GM23338 (cell line): ENCODE data around the gene AURKAIP1. TPM values are rescaled to one million over a fixed set of nuclear protein-coding genes. Genes with fewer than 3 reads are reported as not detected.
A peak's percentile ranks its signal among the peaks of the same experiment; 100 is the strongest.

Experiments
- ATAC-seq: fragments of 200-7000 bp; cut with Tn5 transposase; 3 replicates; pipeline ENCODE4 v1.9.1; 2020
- DNase-seq: peaks from one replicate; pipeline ENCODE4 v3.0.0-alpha.2; 2015; ENCODE audit warnings: low spot score
- H2AFZ ChIP-seq: fragments of 200-600 bp; sonication (generic); 2 replicates; pipeline ENCODE4 v1.8.0; 2016; ENCODE audit warnings: antibody characterized with exemption, mild to moderate bottlenecking, moderate library complexity
- H3F3A ChIP-seq: fragments of 200-600 bp; sonication (generic); replicated peaks from 2 replicates; pipeline ENCODE4 v1.8.0; 2017; ENCODE audit warnings: antibody characterized with exemption, mixed run types, low read depth
- H3K27ac ChIP-seq: fragments of 200-600 bp; sonication (generic); 2 replicates; pipeline ENCODE4 v1.6.1; 2016; ENCODE audit warnings: low read depth
- H3K27me3 ChIP-seq: fragments of 200-600 bp; sonication (generic); 2 replicates; pipeline ENCODE4 v1.8.0; 2016; ENCODE audit warnings: mild to moderate bottlenecking, mixed run types, moderate library complexity; ENCODE audit not compliant: insufficient read depth
- H3K36me3 ChIP-seq: fragments of 200-600 bp; sonication (generic); 2 replicates; pipeline ENCODE4 v1.8.0; 2016; ENCODE audit warnings: mild to moderate bottlenecking; ENCODE audit not compliant: insufficient read depth
- H3K4me1 ChIP-seq: fragments of 200-600 bp; sonication (generic); 2 replicates; pipeline ENCODE4 v1.8.0; 2016; ENCODE audit warnings: mild to moderate bottlenecking, moderate library complexity; ENCODE audit not compliant: insufficient read depth
- H3K4me2 ChIP-seq: fragments of 200-600 bp; sonication (generic); 2 replicates; pipeline ENCODE4 v1.7.1; 2017; ENCODE audit warnings: mixed run types
- H3K4me3 ChIP-seq: fragments of 200-600 bp; sonication (generic); 2 replicates; pipeline ENCODE4 v1.6.1; 2016; ENCODE audit warnings: mixed run types
- H3K79me2 ChIP-seq: fragments of 200-600 bp; sonication (generic); replicated peaks from 2 replicates; pipeline ENCODE4 v1.8.0; 2017; ENCODE audit warnings: mild to moderate bottlenecking; ENCODE audit not compliant: insufficient read depth
- H3K9me2 ChIP-seq: fragments of 200-600 bp; sonication (generic); 2 replicates; pipeline ENCODE4 v1.8.0; 2017; ENCODE audit not compliant: insufficient read depth
- H4K20me1 ChIP-seq: fragments of 200-600 bp; sonication (generic); replicated peaks from 2 replicates; pipeline ENCODE4 v1.8.0; 2017; ENCODE audit warnings: mild to moderate bottlenecking; ENCODE audit not compliant: insufficient read depth
- H3K27ac Mint-ChIP-seq: 2 replicates; pipeline ENCODE4 v1.8.0; 2020; ENCODE audit warnings: inconsistent platforms, mild to moderate bottlenecking, moderate library complexity, mixed read lengths
- H3K27me3 Mint-ChIP-seq: 3 replicates; pipeline ENCODE4 v1.8.0; 2022; ENCODE audit warnings: low read depth, mild to moderate bottlenecking, moderate library complexity, mixed read lengths, inconsistent platforms; ENCODE audit not compliant: insufficient read depth, poor library complexity
- H3K36me3 Mint-ChIP-seq: 3 replicates; pipeline ENCODE4 v1.8.0; 2021; ENCODE audit warnings: low read depth, mild to moderate bottlenecking, inconsistent platforms, moderate library complexity, mixed read lengths
- H3K4me1 Mint-ChIP-seq: 3 replicates; pipeline ENCODE4 v1.8.0; 2020; ENCODE audit warnings: mild to moderate bottlenecking, inconsistent platforms, mixed read lengths
- H3K4me3 Mint-ChIP-seq: 3 replicates; pipeline ENCODE4 v1.8.0; 2021; ENCODE audit warnings: moderate library complexity, mild to moderate bottlenecking, inconsistent platforms, mixed read lengths
- H3K9me3 Mint-ChIP-seq: 3 replicates; pipeline ENCODE4 v1.8.0; 2020; ENCODE audit warnings: moderate library complexity, mild to moderate bottlenecking, inconsistent platforms, mixed read lengths
- CREB1 ChIP-seq: fragments of 250-450 bp; sonication (Bioruptor Pico); IDR thresholded peaks from 2 replicates; pipeline ENCODE4 v1.5.0; 2020; ENCODE audit warnings: low read depth, mild to moderate bottlenecking, moderate library complexity
- ETS1 ChIP-seq: IDR thresholded peaks from 2 replicates; pipeline ENCODE4 v1.6.1; 2016; ENCODE audit warnings: antibody characterized with exemption
- EZH2phosphoT487 ChIP-seq: fragments of 200-600 bp; sonication (generic); IDR thresholded peaks from one replicate; pipeline ENCODE4 v1.8.1; 2018; ENCODE audit warnings: antibody characterized with exemption; ENCODE audit not compliant: unreplicated experiment
- JUNB ChIP-seq: IDR thresholded peaks from one replicate; pipeline ENCODE4 v1.6.1; 2016; ENCODE audit warnings: antibody characterized with exemption; ENCODE audit not compliant: unreplicated experiment
- POLR2AphosphoS5 ChIP-seq: IDR thresholded peaks from 2 replicates; pipeline ENCODE4 v1.6.1; 2016; ENCODE audit warnings: antibody characterized with exemption, low read depth
- REST ChIP-seq: IDR thresholded peaks from one replicate; pipeline ENCODE4 v1.6.1; 2018; ENCODE audit warnings: antibody characterized with exemption; ENCODE audit not compliant: unreplicated experiment
- ZNF114 ChIP-seq: fragments of 250-450 bp; sonication (Bioruptor Pico); IDR thresholded peaks from 2 replicates; pipeline ENCODE4 v1.5.0; 2020; ENCODE audit warnings: mild to moderate bottlenecking, moderate library complexity
- ZNF462 ChIP-seq: fragments of 250-450 bp; sonication (Bioruptor Pico); IDR thresholded peaks from 2 replicates; pipeline ENCODE4 v1.5.0; 2020; ENCODE audit warnings: mild to moderate bottlenecking, moderate library complexity
- polyA plus RNA-seq: library from polyadenylated mRNA; unstranded; fragments of >200 nt; fragmentation: Nextera tagmentation; extraction: Ambion mirVana; gene quantifications from 2 replicates; pipeline ENCODE4 v1.2.1, GENCODE V29; 2016
- total RNA-seq: library from RNA; depleted of rRNA; stranded (reverse); fragments of >200 nt; shearing (Covaris generic); gene quantifications from 2 replicates; pipeline ENCODE4 v1.2.3, GENCODE V29; 2014

AURKAIP1 gene
- total and polyA plus RNA-seq, 2 experiments from 2014 or later, result 167 to 355 TPM

- no peaks in the 10 kb centered on the region for H3K36me3 ChIP-seq
- no peak for TF ChIP-seq ETS1
- TF ChIP-seq POLR2AphosphoS5, result peak; percentile 21; the same call in 1 of the 2 replicates
- H3K27ac ChIP-seq, result no peak overlapping the region
- ATAC-seq (no peak), DNase-seq (peak; percentile 62)
- peaks cover 24% of the 10 kb centered on the region for H3F3A ChIP-seq
- peak overlapping the region; percentile 84 for H3K4me2 ChIP-seq
- no peaks in the 10 kb centered on the region for H3K36me3 Mint-ChIP-seq
- H3K9me3 Mint-ChIP-seq, result no peaks in the 10 kb centered on the region
- peak overlapping the region; percentile 63 for H3K4me3 ChIP-seq
- H3K4me1 Mint-ChIP-seq, result peaks cover 25% of the 10 kb centered on the region
- peaks cover 14% of the 10 kb centered on the region for H3K79me2 ChIP-seq
- peaks cover 19% of the 10 kb centered on the region for H3K27me3 Mint-ChIP-seq
- no peaks in the 10 kb centered on the region for H3K9me2 ChIP-seq
- H2AFZ ChIP-seq, result no peak overlapping the region
- peaks cover 9% of the 10 kb centered on the region for H3K27me3 ChIP-seq
- no peak overlapping the region for H3K27ac Mint-ChIP-seq
- peak overlapping the region; percentile 78 for H3K4me3 Mint-ChIP-seq
- H3K4me1 ChIP-seq, result peaks cover 25% of the 10 kb centered on the region
- peaks cover 2% of the 10 kb centered on the region for H4K20me1 ChIP-seq
Observed at GRCh38 chr1:1348420-1349255, 26.4 kb downstream of the AURKAIP1 start.

- DNase-seq, result no peak
- Histone ChIP-seq H3K4me2 (peak overlapping the region; percentile 84), H3K79me2 (peaks cover 14% of the 10 kb centered on the region), H4K20me1 (peaks cover 3% of the 10 kb centered on the region), H3K27ac (no peak overlapping the region), H2AFZ (no peak overlapping the region), H3F3A (peaks cover 17% of the 10 kb centered on the region), H3K36me3 (no peaks in the 10 kb centered on the region), H3K9me2 (no peaks in the 10 kb centered on the region), H3K27me3 (peaks cover under 1% of the 10 kb centered on the region; the same call in 1 of the 2 replicates), H3K4me1 (peaks cover 17% of the 10 kb centered on the region; the same call in 1 of the 2 replicates), H3K4me3 (peak overlapping the region; percentile 63)
- peak; percentile 72 for ATAC-seq
- peaks cover 12% of the 10 kb centered on the region for H3K27me3 Mint-ChIP-seq
- no peaks in the 10 kb centered on the region for H3K9me3 Mint-ChIP-seq
- no peaks in the 10 kb centered on the region; the same call in 2 of the 3 replicates for H3K36me3 Mint-ChIP-seq
- peaks cover 22% of the 10 kb centered on the region for H3K4me1 Mint-ChIP-seq
- H3K27ac Mint-ChIP-seq, result no peak overlapping the region
- peak overlapping the region; percentile 78 for H3K4me3 Mint-ChIP-seq
- TF ChIP-seq ZNF114 (CRISPR knock-in tag) (no peak), ZNF462 (no peak), CREB1 (no peak), EZH2phosphoT487 (no peak), REST (no peak), JUNB (no peak)
Observed at GRCh38 chr1:1347663-1348419, 27.2 kb downstream of the AURKAIP1 start.
